ENCODE data around the gene KMT5C. TPM values are rescaled to one million over a fixed set of nuclear protein-coding genes. Genes with fewer than 3 reads are reported as not detected.
A peak's percentile ranks its signal among the peaks of the same experiment; 100 is the strongest.

The KMT5C gene
- total RNA-seq, 1 donor from 2014 or later: 105 TPM

DNA sequence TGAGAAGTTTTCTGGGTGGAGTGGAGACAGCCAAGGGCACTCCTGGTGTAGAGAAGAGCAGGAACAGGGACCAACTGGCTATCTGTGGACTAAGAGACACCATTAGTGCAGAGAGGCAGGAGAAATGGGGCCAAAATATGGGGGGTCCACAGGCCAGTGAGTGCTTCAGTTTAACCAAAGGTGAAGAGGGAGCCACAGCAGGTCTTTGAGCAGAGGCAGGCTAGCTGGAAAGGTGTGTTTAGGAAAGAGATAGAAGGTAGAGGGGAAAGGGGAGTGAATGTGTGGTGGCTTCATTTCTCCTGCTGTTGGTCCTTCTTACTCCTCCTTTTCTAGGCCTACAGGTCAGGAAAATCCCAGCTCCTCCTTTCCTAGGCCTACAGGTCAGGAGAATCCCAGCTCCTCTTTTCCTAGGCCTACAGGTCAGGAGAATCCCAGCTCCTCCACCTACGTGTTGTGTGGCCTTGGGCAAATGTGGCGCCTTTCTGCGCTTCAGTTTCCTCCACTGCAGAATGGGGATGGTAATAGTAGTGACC, 42.9 kb downstream of the KMT5C start:
- TF ChIP-seq, protein P1, sequence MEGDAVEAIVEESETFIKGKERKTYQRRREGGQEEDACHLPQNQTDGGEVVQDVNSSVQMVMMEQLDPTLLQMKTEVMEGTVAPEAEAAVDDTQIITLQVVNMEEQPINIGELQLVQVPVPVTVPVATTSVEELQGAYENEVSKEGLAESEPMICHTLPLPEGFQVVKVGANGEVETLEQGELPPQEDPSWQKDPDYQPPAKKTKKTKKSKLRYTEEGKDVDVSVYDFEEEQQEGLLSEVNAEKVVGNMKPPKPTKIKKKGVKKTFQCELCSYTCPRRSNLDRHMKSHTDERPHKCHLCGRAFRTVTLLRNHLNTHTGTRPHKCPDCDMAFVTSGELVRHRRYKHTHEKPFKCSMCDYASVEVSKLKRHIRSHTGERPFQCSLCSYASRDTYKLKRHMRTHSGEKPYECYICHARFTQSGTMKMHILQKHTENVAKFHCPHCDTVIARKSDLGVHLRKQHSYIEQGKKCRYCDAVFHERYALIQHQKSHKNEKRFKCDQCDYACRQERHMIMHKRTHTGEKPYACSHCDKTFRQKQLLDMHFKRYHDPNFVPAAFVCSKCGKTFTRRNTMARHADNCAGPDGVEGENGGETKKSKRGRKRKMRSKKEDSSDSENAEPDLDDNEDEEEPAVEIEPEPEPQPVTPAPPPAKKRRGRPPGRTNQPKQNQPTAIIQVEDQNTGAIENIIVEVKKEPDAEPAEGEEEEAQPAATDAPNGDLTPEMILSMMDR (IDR thresholded peaks at IDR 0.05; ENCODE audit: partially characterized antibody, unreplicated experiment): no peak
- peaks cover 16% of the 10 kb centered on the region for H3K4me1 Mint-ChIP-seq (ENCODE audit: low read depth, unreplicated experiment)
- no peak for DNase-seq
- no peaks in the 10 kb centered on the region for H3K36me3 Mint-ChIP-seq (ENCODE audit: unreplicated experiment)
- peak overlapping the region; percentile 92 for H3K27ac Mint-ChIP-seq (ENCODE audit: unreplicated experiment)
- H3K9me3 Mint-ChIP-seq (ENCODE audit: unreplicated experiment): peaks cover 28% of the 10 kb centered on the region
- H3K27me3 Mint-ChIP-seq (ENCODE audit: unreplicated experiment): peaks cover 25% of the 10 kb centered on the region
- peak overlapping the region; percentile 74 for H3K4me3 Mint-ChIP-seq (ENCODE audit: unreplicated experiment)

DNA sequence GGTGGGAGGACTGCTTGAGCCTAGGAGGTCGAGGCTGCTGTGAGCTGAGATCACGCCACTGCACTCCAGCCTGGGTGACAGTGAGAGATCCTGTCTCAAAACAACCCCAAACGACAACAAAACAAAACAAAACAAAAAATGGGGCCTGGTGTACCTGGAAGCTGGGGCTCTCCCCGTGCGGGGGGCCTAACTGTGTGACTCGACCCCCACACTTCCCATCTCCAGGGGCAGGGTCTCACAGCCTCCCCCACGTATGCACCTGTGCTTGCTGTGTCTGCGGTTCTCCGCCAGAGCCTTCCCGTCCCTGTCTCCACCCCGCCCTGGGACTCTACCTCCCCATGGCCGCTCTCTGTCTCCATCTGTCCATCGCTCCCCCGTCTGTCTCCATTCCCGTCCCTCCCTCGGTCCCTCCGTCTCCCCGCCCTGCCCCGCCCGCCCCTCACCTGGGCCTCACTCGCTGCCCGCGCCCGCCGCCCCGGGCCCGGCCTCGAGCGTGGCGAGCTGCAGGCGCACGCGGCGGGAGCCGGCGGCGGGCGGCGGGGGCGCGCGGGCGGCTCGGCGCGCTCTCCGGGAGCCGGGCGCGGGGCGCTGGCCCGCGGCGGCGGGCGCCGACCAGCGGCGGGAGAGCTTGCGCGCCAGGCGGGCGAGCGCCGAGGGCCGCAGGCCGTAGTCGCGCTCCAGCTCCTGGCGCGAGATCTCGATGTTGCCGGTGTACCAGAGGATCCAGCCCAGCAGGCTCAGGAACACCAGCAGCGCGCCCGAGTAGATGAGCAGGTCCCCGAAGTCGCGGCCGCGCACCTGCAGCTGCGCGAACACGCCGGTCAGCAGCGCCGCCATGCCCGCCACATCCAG, 43.8 kb downstream of the KMT5C start:
- H3K27me3 Mint-ChIP-seq (ENCODE audit: unreplicated experiment): peaks cover 23% of the 10 kb centered on the region
- H3K27ac Mint-ChIP-seq (ENCODE audit: unreplicated experiment): peak overlapping the region; percentile 92

DNA sequence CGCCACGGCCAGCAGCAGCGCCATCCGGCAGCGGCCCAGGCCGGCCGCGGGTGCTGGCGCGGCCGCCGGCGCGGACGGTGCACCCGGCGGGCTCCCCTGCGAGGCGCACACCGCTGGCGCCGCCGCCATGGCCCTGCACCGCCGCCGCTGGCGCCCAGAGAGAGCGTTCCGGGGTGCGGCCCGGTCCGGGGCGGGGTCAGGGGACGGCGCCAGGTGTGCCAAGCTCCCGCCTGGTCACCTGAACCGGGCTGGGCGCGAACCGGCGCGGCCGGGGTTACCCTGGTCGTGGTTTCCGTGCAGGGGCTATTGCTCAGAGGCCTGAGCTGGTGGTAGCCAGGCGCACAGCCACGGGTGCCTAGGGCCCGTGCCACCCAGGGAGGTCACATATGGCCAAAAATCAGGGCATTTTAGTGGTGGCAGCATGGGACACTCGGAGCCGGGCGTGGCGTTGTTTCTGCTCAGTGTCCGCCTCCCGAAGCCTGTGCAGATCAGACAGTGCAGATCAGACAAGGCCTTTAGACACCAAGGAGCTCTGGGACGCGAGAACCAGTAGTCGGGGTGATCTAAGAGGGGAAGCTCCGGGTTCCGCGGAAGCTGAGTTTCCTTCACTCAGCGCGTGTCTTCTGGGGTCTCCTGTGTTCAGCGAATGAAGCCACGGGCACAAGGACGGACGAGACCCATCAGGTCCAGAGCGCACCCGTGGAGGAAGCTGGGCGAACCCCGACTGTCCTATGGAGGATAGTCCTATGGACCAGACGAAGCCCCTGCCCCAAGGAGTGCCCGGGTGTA, 44.6 kb downstream of the KMT5C start, which contains the start of gene TMEM238:
TMEM238 (minus strand) TSS at position 162 of the 789 bp plus-strand sequence; CDS start at position 129, 33 bp downstream.
- H3K4me1 Mint-ChIP-seq (ENCODE audit: low read depth, unreplicated experiment): peaks cover 17% of the 10 kb centered on the region
- H3K9me3 Mint-ChIP-seq (ENCODE audit: unreplicated experiment): peaks cover 24% of the 10 kb centered on the region
- peak within 1 kb of the TSS; percentile 92 for H3K27ac Mint-ChIP-seq (ENCODE audit: unreplicated experiment)
- no peaks in the 10 kb centered on the region for H3K36me3 Mint-ChIP-seq (ENCODE audit: unreplicated experiment)
- H3K27me3 Mint-ChIP-seq (ENCODE audit: unreplicated experiment): peaks cover 21% of the 10 kb centered on the region
- DNase-seq: no peak
- peak within 1 kb of the TSS; percentile 95 for H3K4me3 Mint-ChIP-seq (ENCODE audit: unreplicated experiment)
- TF ChIP-seq, protein P1 (IDR thresholded peaks at IDR 0.05; ENCODE audit: partially characterized antibody, unreplicated experiment): no peak

More for the DNA sequence above, 43.8 kb downstream of the KMT5C start:
- Mint-ChIP-seq H3K9me3 (ENCODE audit: unreplicated experiment) (peaks cover 28% of the 10 kb centered on the region), H3K4me3 (ENCODE audit: unreplicated experiment) (peak overlapping the region; percentile 74), H3K36me3 (ENCODE audit: unreplicated experiment) (no peaks in the 10 kb centered on the region), H3K4me1 (ENCODE audit: low read depth, unreplicated experiment) (peaks cover 17% of the 10 kb centered on the region)
- TF ChIP-seq, protein P1 (IDR thresholded peaks at IDR 0.05; ENCODE audit: partially characterized antibody, unreplicated experiment): no peak
- DNase-seq: peak; percentile 72

DNA sequence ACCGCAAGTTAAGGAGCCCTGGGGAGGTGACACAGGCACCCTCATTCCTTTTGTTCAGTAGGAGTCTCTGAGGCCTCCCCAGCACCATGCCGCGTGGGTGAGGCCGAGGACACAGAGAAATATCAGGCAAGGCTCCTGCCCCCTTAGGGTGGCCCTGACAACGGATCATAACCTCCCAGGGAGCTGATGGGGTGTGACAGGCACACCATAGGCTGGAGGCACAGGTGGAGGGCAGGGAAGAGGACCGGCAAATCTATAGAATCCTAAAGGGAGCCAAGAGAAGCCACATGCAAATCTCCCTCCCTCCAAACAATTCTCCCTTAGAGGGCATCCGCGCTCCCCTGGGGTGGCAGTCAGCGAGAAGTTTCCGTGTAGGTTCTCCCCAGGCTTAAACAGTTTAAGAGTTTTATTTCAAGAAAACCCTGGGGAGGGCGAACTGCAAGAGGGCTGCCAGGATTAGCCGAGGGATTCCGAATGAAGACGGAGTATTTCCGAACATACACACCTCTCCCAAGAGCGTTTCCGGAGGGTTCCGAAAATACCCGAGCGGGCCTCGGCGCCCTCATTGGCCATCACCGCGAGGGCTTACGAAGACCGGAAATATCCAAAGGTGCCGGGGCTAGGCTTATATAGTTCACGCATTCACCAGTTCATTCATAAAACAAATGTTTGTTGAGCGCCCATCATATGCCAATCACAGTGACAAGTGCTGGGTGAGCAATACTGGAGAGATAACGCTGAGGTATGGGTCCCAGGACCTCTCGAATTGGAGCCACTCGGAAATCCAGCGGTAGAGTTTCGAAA, 45.4 kb downstream of the KMT5C start:
- H3K4me1 Mint-ChIP-seq (ENCODE audit: low read depth, unreplicated experiment): peaks cover 17% of the 10 kb centered on the region

More for the DNA sequence above, 45.4 kb downstream of the KMT5C start:
- H3K27ac Mint-ChIP-seq (ENCODE audit: unreplicated experiment): peak overlapping the region; percentile 91
- peaks cover 22% of the 10 kb centered on the region for H3K9me3 Mint-ChIP-seq (ENCODE audit: unreplicated experiment)
- TF ChIP-seq, protein P1 (IDR thresholded peaks at IDR 0.05; ENCODE audit: partially characterized antibody, unreplicated experiment): no peak
- no peaks in the 10 kb centered on the region for H3K36me3 Mint-ChIP-seq (ENCODE audit: unreplicated experiment)
- peak overlapping the region; percentile 95 for H3K4me3 Mint-ChIP-seq (ENCODE audit: unreplicated experiment)
- H3K27me3 Mint-ChIP-seq (ENCODE audit: unreplicated experiment): peaks cover 20% of the 10 kb centered on the region
- DNase-seq: peak; percentile 98

Data from glutamatergic neuron (in vitro differentiated cells).